Stimulated activated CD4-positive, alpha-beta T cell treated with anti-CD3 and anti-CD28 coated beads, Interleukin-4, amount 100 ng/mL, for 48 hours (primary cell): ENCODE data around the gene CPNE5.
"Not testable (repeated sequence)": the region's sequence is repeated elsewhere in the genome, so short reads cannot be mapped to it uniquely, and the experiment has no call there.

ENCODE experiments used
- DNase-seq, 2 donors: peaks; one replicate each; pipeline ENCODE4 v3.0.0-alpha.2; 2020; ENCODE audit warnings: low read depth in 2 of 2

Gene CPNE5

GRCh38 chr6:36728289-36729160 lies 110.7 kb downstream of the CPNE5 start:
- DNase-seq: no peak

GRCh38 chr6:36727505-36728021 lies 111.7 kb downstream of the CPNE5 start:
- no peak for DNase-seq

- DNase-seq: no peak
These were observed 113.7 kb downstream of the CPNE5 start for GRCh38 chr6:36725581-36725980.

- peak; percentile 56 to 64 for DNase-seq
These were observed 114.5 kb downstream of the CPNE5 start for GRCh38 chr6:36724514-36725390.

GRCh38 chr6:36723992-36724391 lies 115.3 kb downstream of the CPNE5 start:
- not testable (repeated sequence) for DNase-seq

GRCh38 chr6:36722879-36723278 lies 116.4 kb downstream of the CPNE5 start:
- DNase-seq: no peak

GRCh38 chr6:36722365-36722764 lies 116.9 kb downstream of the CPNE5 start:
- DNase-seq: no peak

GRCh38 chr6:36721369-36722140 lies 117.7 kb downstream of the CPNE5 start:
- DNase-seq: no peak

GRCh38 chr6:36720251-36721141 lies 118.7 kb downstream of the CPNE5 start:
- DNase-seq: no peak

- no peak for DNase-seq
These were observed 120.1 kb downstream of the CPNE5 start for GRCh38 chr6:36719126-36719525.

GRCh38 chr6:36718560-36718959 lies 120.7 kb downstream of the CPNE5 start:
- DNase-seq: no peak

- no peak for DNase-seq
These were observed 121.2 kb downstream of the CPNE5 start for GRCh38 chr6:36717871-36718540.

GRCh38 chr6:36717231-36717825 lies 121.9 kb downstream of the CPNE5 start:
- DNase-seq: no peak

- no peak for DNase-seq
These were observed 122.7 kb downstream of the CPNE5 start for GRCh38 chr6:36716476-36717093.

- DNase-seq: no peak
These were observed 123.8 kb downstream of the CPNE5 start for GRCh38 chr6:36715469-36715868.

- no peak for DNase-seq
These were observed 124.7 kb downstream of the CPNE5 start for GRCh38 chr6:36714511-36714910.

GRCh38 chr6:36713846-36714245 lies 125.4 kb downstream of the CPNE5 start:
- no peak for DNase-seq

GRCh38 chr6:36712816-36713215 lies 126.4 kb downstream of the CPNE5 start:
- DNase-seq: no peak

GRCh38 chr6:36706339-36706738 lies 132.9 kb downstream of the CPNE5 start:
- no peak for DNase-seq
